ENCODE measurements around the gene SMIM45.
A peak's percentile ranks its signal among the peaks of the same experiment; 100 is the strongest.

SMIM45 gene

DNA sequence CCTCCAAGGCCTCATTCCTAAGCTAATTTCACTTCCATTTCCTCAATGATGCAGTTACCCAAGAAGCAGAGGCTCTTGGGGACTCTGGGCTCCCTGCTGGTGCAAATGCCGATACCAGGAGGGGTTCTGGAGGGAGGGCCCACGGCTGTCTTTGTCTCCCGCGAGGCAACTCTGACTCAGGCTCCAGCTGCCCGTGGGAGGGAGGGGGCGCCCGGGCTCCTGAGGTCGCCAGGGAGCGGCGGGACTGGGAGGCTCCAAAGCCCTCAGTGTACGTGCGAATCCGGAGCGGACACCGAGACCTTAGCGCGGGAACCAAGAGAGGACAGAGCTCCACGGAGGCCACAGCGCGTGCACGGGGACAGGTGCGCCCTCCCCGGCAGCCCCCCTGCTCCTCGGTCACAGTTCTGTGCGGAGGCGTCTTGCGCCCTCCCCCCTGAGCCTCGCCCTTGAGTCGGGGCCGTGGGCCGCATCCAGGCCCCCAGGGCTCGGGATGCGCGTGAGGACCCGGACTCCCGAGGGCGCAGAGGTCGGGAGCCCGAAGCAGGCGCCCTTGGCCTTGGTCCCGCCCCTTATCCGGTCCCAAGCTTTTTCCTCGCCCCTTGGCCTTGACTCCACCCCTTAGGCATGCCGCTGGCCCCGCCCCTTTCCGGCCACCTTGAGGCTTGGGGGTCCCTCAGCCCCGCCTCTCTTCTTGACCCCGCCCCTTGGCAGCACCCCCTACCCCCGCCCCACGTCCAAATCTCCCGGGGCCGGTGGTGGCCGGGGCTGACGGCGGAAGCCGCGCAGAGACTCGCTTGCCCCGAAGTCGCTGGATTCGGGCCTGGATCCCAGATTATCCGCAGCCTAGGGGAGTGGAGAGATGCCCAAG, 32.4 kb upstream of the SMIM45 start (continued):
- TF ChIP-seq RELA (IDR thresholded peaks at IDR 0.05; ENCODE audit: borderline replicate concordance, partially characterized antibody) = no peak
- no peak for TF ChIP-seq BCL11A (IDR thresholded peaks at IDR 0.05; ENCODE audit: low read depth, low read length)
- TF ChIP-seq KDM1A (IDR thresholded peaks at IDR 0.05; ENCODE audit: borderline replicate concordance) = no peak
- TF ChIP-seq NRF1 (conservative IDR thresholded peaks at IDR 0.05; ENCODE audit: low read depth, low read length) = no peak
- TF ChIP-seq BCL3 (IDR thresholded peaks at IDR 0.05; ENCODE audit: borderline replicate concordance, insufficient read depth, low read depth, low read length, poor library complexity, severe bottlenecking) = peak; percentile 77
- peak; percentile 6 to 82; a peak in 2 of 4 replicates for TF ChIP-seq BHLHE40 (IDR thresholded peaks at IDR 0.05; ENCODE audit: borderline replicate concordance in 1 of 2, low read depth in 2 of 2, low read length in 1 of 2)
- TF ChIP-seq TARDBP (IDR thresholded peaks at IDR 0.05; ENCODE audit: borderline replicate concordance) = 0 out of 2 replicates have a peak, but pooled peaks have one; percentile 12
- TF ChIP-seq YBX1 (IDR thresholded peaks at IDR 0.05) = no peak
- TF ChIP-seq CHD2 (IDR thresholded peaks at IDR 0.05; ENCODE audit: borderline replicate concordance, low read depth, low read length) = 0 out of 2 replicates have a peak, but pooled peaks have one; percentile 19
- TF ChIP-seq, protein P1, sequence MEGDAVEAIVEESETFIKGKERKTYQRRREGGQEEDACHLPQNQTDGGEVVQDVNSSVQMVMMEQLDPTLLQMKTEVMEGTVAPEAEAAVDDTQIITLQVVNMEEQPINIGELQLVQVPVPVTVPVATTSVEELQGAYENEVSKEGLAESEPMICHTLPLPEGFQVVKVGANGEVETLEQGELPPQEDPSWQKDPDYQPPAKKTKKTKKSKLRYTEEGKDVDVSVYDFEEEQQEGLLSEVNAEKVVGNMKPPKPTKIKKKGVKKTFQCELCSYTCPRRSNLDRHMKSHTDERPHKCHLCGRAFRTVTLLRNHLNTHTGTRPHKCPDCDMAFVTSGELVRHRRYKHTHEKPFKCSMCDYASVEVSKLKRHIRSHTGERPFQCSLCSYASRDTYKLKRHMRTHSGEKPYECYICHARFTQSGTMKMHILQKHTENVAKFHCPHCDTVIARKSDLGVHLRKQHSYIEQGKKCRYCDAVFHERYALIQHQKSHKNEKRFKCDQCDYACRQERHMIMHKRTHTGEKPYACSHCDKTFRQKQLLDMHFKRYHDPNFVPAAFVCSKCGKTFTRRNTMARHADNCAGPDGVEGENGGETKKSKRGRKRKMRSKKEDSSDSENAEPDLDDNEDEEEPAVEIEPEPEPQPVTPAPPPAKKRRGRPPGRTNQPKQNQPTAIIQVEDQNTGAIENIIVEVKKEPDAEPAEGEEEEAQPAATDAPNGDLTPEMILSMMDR (IDR thresholded peaks at IDR 0.05 in 2 of 3, conservative IDR thresholded peaks at IDR 0.05 in 1 of 3; ENCODE audit: control insufficient read depth in 2 of 3, extremely low read depth in 1 of 3, insufficient read depth in 1 of 3, low read depth in 3 of 3, low read length in 3 of 3) = no peak
- TF ChIP-seq SIX5 (IDR thresholded peaks at IDR 0.05; ENCODE audit: low read depth, low read length, severe bottlenecking) = no peak
- TF ChIP-seq MYB (IDR thresholded peaks at IDR 0.05; ENCODE audit: borderline replicate concordance, low read depth, low read length) = no peak
- TF ChIP-seq ETV6 (conservative IDR thresholded peaks at IDR 0.05 in 1 of 2, IDR thresholded peaks at IDR 0.05 in 1 of 2; ENCODE audit: borderline replicate concordance in 1 of 2, low read depth in 1 of 2) = 0 out of 4 replicates have a peak, but pooled peaks of 1 of the 2 experiments have one; percentile 23
- TF ChIP-seq EGR1 (IDR thresholded peaks at IDR 0.05; ENCODE audit: borderline replicate concordance in 1 of 2, low read depth in 2 of 2, low read length in 2 of 2) = no peak
- no peak for TF ChIP-seq ASH2L (IDR thresholded peaks at IDR 0.05; ENCODE audit: borderline replicate concordance, low read depth)
- peak; percentile 70; the same call in 1 of the 2 replicates for TF ChIP-seq SPI1 (IDR thresholded peaks at IDR 0.05; ENCODE audit: borderline replicate concordance, insufficient read depth, low read depth, low read length)
- no peak for TF ChIP-seq KAT2A (conservative IDR thresholded peaks at IDR 0.05; ENCODE audit: control insufficient read depth, low read depth, low read length)
- TF ChIP-seq TCF12 (IDR thresholded peaks at IDR 0.05; ENCODE audit: low read depth, low read length) = 0 out of 2 replicates have a peak, but pooled peaks have one; percentile 46
- TF ChIP-seq MAX (IDR thresholded peaks at IDR 0.05; ENCODE audit: low read depth, low read length) = 0 out of 2 replicates have a peak, but pooled peaks have one; percentile 14
- TF ChIP-seq GATAD2B (conservative IDR thresholded peaks at IDR 0.05; ENCODE audit: low read depth) = peak; percentile 72; the same call in 1 of the 2 replicates
- peak; percentile 81; the same call in 1 of the 2 replicates for TF ChIP-seq RB1 (IDR thresholded peaks at IDR 0.05; ENCODE audit: borderline replicate concordance)
- peak; percentile 26 for TF ChIP-seq PBX3 (IDR thresholded peaks at IDR 0.05; ENCODE audit: insufficient replicate concordance, low read depth, low read length)
- TF ChIP-seq SMARCA5 (IDR thresholded peaks at IDR 0.05) = no peak
- TF ChIP-seq IRF4 (IDR thresholded peaks at IDR 0.05; ENCODE audit: low read depth, low read length) = no peak; the same call in 1 of the 2 replicates
